ENCODE data around the gene CEACAM7. TPM values are rescaled to one million over a fixed set of nuclear protein-coding genes. Genes with fewer than 3 reads are reported as not detected.

The CEACAM7 gene
- total RNA-seq, 1 experiment from 2014 or later, result not detected

DNA sequence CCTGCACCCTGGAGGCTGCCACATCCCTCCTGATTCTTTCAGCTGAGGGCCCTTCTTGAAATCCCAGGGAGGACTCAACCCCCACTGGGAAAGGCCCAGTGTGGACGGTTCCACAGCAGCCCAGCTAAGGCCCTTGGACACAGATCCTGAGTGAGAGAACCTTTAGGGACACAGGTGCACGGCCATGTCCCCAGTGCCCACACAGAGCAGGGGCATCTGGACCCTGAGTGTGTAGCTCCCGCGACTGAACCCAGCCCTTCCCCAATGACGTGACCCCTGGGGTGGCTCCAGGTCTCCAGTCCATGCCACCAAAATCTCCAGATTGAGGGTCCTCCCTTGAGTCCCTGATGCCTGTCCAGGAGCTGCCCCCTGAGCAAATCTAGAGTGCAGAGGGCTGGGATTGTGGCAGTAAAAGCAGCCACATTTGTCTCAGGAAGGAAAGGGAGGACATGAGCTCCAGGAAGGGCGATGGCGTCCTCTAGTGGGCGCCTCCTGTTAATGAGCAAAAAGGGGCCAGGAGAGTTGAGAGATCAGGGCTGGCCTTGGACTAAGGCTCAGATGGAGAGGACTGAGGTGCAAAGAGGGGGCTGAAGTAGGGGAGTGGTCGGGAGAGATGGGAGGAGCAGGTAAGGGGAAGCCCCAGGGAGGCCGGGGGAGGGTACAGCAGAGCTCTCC lies 13.5 kb upstream of the CEACAM7 start:
- POLR2A ChIA-PET (ENCODE audit: unreplicated experiment), result no interaction called here
- no TSS peak for BruUV-seq (replicated peaks)
- H3K4me2 ChIP-seq, result 0 out of 2 replicates have a peak overlapping the region, but pooled peaks have one; percentile 12

DNA sequence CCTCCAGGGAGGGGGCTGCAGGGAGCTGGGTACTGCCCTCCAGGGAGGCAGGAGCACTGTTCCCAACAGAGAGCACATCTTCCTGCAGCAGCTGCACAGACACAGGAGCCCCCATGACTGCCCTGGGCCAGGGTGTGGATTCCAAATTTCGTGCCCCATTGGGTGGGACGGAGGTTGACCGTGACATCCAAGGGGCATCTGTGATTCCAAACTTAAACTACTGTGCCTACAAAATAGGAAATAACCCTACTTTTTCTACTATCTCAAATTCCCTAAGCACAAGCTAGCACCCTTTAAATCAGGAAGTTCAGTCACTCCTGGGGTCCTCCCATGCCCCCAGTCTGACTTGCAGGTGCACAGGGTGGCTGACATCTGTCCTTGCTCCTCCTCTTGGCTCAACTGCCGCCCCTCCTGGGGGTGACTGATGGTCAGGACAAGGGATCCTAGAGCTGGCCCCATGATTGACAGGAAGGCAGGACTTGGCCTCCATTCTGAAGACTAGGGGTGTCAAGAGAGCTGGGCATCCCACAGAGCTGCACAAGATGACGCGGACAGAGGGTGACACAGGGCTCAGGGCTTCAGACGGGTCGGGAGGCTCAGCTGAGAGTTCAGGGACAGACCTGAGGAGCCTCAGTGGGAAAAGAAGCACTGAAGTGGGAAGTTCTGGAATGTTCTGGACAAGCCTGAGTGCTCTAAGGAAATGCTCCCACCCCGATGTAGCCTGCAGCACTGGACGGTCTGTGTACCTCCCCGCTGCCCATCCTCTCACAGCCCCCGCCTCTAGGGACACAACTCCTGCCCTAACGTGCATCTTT lies 12.5 kb upstream of the CEACAM7 start:
- H3F3A ChIP-seq (ENCODE audit: insufficient read depth, low read depth), result no peaks in the 10 kb centered on the region
- ChIA-PET CTCF (interaction anchor here (0.8 kb wide), 1 partner anchor 59 kb away, joined by 3 read pairs; no protein-coding TSS in a partner anchor), POLR2A (ENCODE audit: unreplicated experiment) (no interaction called here)
- no peak overlapping the region for H2AFZ ChIP-seq
- TF ChIP-seq EZH2 (IDR thresholded peaks at IDR 0.05; ENCODE audit: low read depth), result no peak
- TF ChIP-seq, protein P1, sequence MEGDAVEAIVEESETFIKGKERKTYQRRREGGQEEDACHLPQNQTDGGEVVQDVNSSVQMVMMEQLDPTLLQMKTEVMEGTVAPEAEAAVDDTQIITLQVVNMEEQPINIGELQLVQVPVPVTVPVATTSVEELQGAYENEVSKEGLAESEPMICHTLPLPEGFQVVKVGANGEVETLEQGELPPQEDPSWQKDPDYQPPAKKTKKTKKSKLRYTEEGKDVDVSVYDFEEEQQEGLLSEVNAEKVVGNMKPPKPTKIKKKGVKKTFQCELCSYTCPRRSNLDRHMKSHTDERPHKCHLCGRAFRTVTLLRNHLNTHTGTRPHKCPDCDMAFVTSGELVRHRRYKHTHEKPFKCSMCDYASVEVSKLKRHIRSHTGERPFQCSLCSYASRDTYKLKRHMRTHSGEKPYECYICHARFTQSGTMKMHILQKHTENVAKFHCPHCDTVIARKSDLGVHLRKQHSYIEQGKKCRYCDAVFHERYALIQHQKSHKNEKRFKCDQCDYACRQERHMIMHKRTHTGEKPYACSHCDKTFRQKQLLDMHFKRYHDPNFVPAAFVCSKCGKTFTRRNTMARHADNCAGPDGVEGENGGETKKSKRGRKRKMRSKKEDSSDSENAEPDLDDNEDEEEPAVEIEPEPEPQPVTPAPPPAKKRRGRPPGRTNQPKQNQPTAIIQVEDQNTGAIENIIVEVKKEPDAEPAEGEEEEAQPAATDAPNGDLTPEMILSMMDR (conservative IDR thresholded peaks at IDR 0.05), result no peak
- intact Hi-C loops (cut with micrococcal nuclease; ENCODE audit: unreplicated experiment), result no loop called here
- DNase-seq, result no peak
- no peak overlapping the region for H3K27ac ChIP-seq
- no peaks in the 10 kb centered on the region for H3K9me3 ChIP-seq (ENCODE audit: insufficient read depth, low read depth)
- H4K20me1 ChIP-seq (ENCODE audit: insufficient read depth), result no peaks in the 10 kb centered on the region
- no peak overlapping the region for H3K4me3 ChIP-seq
- H3K79me2 ChIP-seq (ENCODE audit: low read depth), result no peaks in the 10 kb centered on the region
- H3K4me1 ChIP-seq (replicated peaks; ENCODE audit: insufficient read depth), result 0 out of 2 replicates have a peak, but pooled peaks cover 10% of the 10 kb centered on the region
- H3K27me3 ChIP-seq (ENCODE audit: insufficient read depth, low read depth), result peaks cover 8% of the 10 kb centered on the region; the same call in 1 of the 2 replicates
- BruUV-seq (replicated peaks), result no TSS peak
- no peaks in the 10 kb centered on the region for H3K36me3 ChIP-seq (ENCODE audit: low read depth)
- no peaks in the 10 kb centered on the region for H3K9me2 ChIP-seq (ENCODE audit: insufficient read depth)
- no peak overlapping the region for H3K4me2 ChIP-seq

More for the DNA sequence above, 13.5 kb upstream of the CEACAM7 start:
- 0 out of 2 replicates have a peak, but pooled peaks cover 10% of the 10 kb centered on the region for H3K4me1 ChIP-seq (replicated peaks; ENCODE audit: insufficient read depth)
- no peak for DNase-seq
- intact Hi-C loops (cut with micrococcal nuclease; ENCODE audit: unreplicated experiment), result no loop called here
- CTCF ChIA-PET, result interaction anchor here (0.6 to 0.8 kb wide), 2 partner anchors 44 to 811 kb away, joined by 3 to 4 read pairs; no protein-coding TSS in a partner anchor
- no peaks in the 10 kb centered on the region for H3K9me2 ChIP-seq (ENCODE audit: insufficient read depth)
- no peaks in the 10 kb centered on the region for H3K36me3 ChIP-seq (ENCODE audit: low read depth)
- H3K79me2 ChIP-seq (ENCODE audit: low read depth), result no peaks in the 10 kb centered on the region
- H3F3A ChIP-seq (ENCODE audit: insufficient read depth, low read depth), result no peaks in the 10 kb centered on the region
- H3K27me3 ChIP-seq (ENCODE audit: insufficient read depth, low read depth), result peaks cover 4% of the 10 kb centered on the region; the same call in 1 of the 2 replicates
- no peak overlapping the region for H2AFZ ChIP-seq
- H3K9me3 ChIP-seq (ENCODE audit: insufficient read depth, low read depth), result no peaks in the 10 kb centered on the region
- TF ChIP-seq, protein P1 (conservative IDR thresholded peaks at IDR 0.05), result peak; percentile 55
- TF ChIP-seq EZH2 (IDR thresholded peaks at IDR 0.05; ENCODE audit: low read depth), result no peak
- H3K4me3 ChIP-seq, result no peak overlapping the region
- no peak overlapping the region for H3K27ac ChIP-seq
- H4K20me1 ChIP-seq (ENCODE audit: insufficient read depth), result no peaks in the 10 kb centered on the region

DNA sequence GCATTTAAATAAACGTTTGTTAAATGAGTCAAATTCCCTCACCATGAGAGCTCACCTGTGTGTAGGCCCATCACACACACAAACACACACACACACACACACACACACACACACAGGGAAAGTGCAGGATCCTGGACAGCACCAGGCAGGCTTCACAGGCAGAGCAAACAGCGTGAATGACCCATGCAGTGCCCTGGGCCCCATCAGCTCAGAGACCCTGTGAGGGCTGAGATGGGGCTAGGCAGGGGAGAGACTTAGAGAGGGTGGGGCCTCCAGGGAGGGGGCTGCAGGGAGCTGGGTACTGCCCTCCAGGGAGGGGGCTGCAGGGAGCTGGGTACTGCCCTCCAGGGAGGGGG lies 11.9 kb upstream of the CEACAM7 start:
- Histone ChIP-seq H3K79me2 (ENCODE audit: low read depth) (no peaks in the 10 kb centered on the region), H3K4me1 (replicated peaks; ENCODE audit: insufficient read depth) (0 out of 2 replicates have a peak, but pooled peaks cover 10% of the 10 kb centered on the region), H3F3A (ENCODE audit: insufficient read depth, low read depth) (no peaks in the 10 kb centered on the region), H3K36me3 (ENCODE audit: low read depth) (no peaks in the 10 kb centered on the region), H3K27ac (no peak overlapping the region), H4K20me1 (ENCODE audit: insufficient read depth) (no peaks in the 10 kb centered on the region), H3K9me2 (ENCODE audit: insufficient read depth) (no peaks in the 10 kb centered on the region), H3K27me3 (ENCODE audit: insufficient read depth, low read depth) (peaks cover 8% of the 10 kb centered on the region; the same call in 1 of the 2 replicates), H3K4me2 (no peak overlapping the region), H3K4me3 (no peak overlapping the region), H2AFZ (no peak overlapping the region), H3K9me3 (ENCODE audit: insufficient read depth, low read depth) (no peaks in the 10 kb centered on the region)
- intact Hi-C loops (cut with micrococcal nuclease; ENCODE audit: unreplicated experiment), result no loop called here
- TF ChIP-seq EZH2 (IDR thresholded peaks at IDR 0.05; ENCODE audit: low read depth), result no peak
- ChIA-PET CTCF (no interaction called here), POLR2A (ENCODE audit: unreplicated experiment) (no interaction called here)
- DNase-seq, result no peak
- no TSS peak for BruUV-seq (replicated peaks)
